HG03432 (cell line): ENCODE measurements around the gene ANKUB1.
A peak's percentile ranks its signal among the peaks of the same experiment; 100 is the strongest.
"Not testable (repeated sequence)": the region's sequence is repeated elsewhere in the genome, so short reads cannot be mapped to it uniquely, and the experiment has no call there.

Experiments used
- ATAC-seq: cut with Tn5 transposase; IDR thresholded peaks from one replicate; pipeline ENCODE4 v1.9.1; 2021; ENCODE audit warnings: mild to moderate bottlenecking, moderate library complexity; ENCODE audit not compliant: unreplicated experiment

The ANKUB1 gene, protein sequence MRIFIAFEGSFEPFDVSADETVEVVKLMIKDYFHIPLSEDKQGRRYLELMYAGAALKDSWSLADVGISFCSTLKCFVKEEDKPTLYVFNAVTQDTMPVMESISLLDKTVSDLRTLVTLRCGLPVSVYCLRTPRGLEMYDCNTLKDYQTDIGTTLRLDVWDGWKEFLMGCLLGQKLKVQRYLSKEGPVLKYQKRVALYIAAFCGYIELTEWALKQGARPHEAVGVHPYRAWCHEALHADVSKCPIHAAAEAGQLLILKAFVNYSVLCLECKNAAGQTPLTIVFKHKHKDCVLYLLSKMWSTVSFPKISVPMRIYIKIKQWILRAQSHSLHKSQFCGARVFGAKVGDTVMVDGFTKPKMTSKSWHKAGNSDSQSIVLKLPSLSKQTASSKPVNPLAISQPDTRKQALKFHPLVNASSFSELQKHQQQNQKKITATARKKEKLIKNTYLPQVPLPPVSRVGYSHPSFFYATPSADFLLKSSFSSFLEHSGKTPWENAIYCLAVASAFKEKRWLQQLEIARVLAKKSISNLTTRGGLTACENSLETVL

DNA sequence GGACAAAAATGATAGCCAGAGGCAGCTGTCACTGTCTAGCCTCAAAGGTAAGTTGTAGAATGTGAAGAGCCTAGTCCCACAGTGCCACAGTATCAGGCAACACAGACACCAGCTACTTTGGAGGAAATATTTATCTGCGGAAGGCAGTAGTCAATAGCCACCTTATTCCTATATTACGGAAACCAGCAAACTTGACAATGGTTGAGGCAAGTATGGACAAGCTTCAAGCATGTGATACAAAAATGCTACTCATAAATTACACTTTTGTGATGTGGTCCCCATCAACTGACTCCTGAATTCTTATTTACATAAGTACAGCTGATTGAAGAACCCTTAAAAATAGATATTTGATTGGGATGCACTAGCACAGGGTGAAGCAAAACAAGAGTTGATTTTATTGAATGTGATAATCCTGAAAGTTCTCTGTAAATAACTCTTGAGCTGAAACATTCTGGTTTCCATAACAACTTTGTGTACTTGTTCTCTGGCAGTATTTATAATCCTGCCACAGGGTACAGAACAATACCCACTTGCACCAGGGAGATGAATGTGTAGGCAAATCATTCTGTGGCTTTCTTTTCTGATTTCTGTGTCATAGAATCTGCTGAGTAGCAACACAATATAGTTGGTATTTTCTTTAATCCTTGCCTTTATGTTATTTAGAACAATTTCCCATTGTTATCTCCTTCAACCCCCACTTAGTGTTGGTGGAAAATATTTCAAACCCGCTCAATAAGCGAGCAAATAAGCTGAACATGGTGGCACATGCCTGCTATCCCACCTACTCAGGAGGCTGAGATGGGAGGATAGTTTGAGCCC is at the start of gene ANKUB1:
Gene ANKUB1 (minus strand): TSS at position 103 of the 819 bp plus-strand sequence. CDS start 188 bp downstream, outside the sequence.
- no peak for ATAC-seq

DNA sequence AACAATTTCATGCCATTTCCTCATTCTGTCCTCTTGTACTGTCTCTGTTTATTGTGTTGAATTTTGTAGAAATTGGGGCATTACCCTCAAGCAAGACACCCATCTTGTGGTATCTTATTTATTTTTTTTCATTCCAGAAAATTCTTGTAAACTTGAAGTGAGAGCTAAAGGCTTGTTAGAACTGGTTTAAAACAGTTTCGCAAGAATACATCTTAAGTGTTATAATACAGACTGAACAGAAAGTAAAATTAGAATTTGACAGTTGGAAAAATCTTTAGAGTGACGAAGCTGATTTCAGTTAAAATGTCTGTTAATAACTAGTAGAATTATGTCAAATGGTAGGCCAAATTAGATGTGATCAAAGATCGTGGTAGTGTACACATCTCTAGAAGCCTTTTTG is 47.5 kb upstream of the ANKUB1 start:
- no peak for ATAC-seq

GRCh38 chr3:149839469-149839868 is 47.1 kb upstream of the ANKUB1 start:
- not testable (repeated sequence) for ATAC-seq

DNA sequence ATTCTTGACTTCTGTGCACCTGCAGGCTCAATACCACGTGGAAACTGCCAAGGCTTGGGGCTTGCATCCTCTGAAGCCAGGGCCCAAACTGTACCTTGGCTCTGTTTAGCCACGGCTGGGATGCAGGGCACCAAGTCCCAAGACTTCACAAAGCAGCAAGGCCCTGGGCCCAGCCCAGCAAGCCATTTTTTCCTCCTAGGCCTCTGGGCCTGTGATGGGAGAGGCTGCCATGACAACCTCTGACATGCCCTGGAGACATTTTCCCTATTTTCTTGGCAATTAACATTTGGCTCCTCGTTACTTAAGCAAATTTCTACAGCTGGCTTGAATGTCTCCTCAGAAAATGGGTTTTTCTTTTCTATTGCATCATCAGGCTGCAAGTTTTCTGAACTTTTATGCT is 46.1 kb upstream of the ANKUB1 start:
- ATAC-seq, result not testable (repeated sequence)

DNA sequence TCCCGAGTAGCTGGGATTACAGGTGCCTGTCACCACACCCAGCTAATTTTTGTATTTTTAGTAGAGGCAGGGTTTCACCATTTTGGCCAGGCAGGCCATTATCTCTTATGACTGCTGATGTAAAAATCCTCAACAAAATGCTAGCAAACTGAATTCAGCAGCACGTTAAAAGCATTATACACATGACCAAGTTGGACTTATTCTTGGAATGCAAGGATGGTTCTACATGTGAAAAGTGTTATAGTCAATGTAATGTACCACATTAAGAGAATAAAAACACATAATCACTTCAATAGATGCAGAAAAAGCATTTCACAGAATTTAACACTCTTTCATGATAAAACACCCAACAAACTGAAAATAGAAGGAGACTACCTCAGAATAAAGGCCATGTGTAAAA is 40.9 kb upstream of the ANKUB1 start:
- ATAC-seq, result no peak

- no peak for ATAC-seq
Measured at GRCh38 chr3:149832086-149832485, 39.7 kb upstream of the ANKUB1 start.

DNA sequence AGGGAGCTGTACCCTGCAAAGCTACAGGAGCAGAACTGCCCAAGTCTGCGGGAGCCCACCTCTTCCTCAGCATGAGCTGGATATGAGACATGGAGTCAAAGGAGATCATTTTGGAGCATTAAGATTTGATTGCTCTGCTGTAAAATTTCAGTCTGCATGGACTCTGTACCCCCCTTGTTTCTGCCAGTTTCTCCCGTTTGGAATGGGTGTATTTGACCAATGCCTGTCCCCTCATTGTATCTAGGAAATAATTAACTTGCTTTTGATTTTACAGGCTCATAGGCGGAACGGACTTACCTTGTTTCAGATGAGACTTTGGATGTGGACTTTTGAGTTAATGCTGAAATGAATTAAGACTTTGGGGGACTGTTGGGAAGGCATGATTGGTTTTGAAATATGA is 39.0 kb upstream of the ANKUB1 start:
- ATAC-seq, result no peak

DNA sequence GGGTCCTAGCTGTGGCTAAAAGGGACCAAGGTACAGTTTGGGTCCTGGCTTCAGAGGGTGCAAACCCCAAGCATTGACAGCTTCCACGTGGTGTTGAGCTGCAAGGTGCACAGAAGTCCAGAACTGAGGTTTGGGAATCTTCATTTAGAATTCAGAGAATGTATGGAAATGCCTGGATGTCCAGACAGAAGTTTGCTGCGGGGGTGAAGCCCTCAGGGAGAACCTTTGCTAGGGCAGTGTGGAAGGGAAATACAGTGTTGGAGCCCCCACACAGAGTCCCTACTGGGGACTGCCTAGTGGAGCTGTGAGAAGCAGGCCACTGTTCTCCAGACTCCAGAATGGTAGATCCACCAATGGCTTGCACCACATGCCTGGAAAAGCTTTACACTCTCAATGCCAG is 38.5 kb upstream of the ANKUB1 start:
- no peak for ATAC-seq

GRCh38 chr3:149829631-149830030 is 37.3 kb upstream of the ANKUB1 start:
- ATAC-seq, result not testable (repeated sequence)

- no peak for ATAC-seq
Measured at GRCh38 chr3:149828390-149828789, 36.0 kb upstream of the ANKUB1 start.

GRCh38 chr3:149826636-149827035 is 34.3 kb upstream of the ANKUB1 start:
- ATAC-seq, result no peak

DNA sequence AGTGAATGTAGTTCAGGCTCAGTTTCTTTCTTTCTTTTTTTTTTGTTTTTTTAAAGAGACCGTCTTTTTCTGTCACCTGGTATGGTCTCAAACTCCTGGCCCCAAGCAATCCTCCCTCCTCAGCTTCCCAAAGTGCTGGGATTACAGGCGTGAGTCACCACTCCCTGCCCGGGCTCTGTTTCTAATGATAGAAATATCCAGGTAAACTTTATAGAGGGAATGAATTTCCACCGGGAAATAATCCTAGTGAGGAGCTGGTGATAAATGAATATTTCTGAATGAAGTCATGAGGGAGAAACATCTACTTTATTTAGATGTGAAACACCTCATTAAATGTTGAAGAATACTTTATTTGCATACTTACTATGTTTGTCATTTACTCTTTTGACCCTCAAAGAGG is 27.8 kb upstream of the ANKUB1 start:
- no peak for ATAC-seq

- ATAC-seq, result no peak
Measured at GRCh38 chr3:149819432-149819831, 27.1 kb upstream of the ANKUB1 start.

DNA sequence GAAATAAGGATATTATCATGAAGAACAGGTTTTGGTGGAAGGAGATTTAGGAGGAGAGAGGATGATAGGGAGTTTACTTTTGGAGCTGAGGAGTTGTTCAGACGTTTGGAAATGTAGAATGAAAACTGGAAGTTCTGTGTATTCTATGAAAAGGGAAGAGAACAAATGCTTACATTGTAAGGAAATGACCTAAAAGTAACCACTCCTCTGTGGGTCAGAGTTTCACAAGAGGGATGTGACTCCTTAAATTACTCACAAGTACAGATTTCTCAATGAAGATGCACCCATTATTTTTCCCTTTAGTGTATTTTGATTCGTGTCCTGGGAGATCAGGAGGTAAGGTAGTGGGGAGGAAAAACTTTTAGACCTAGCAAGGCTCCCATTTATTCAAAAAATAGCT is 24.6 kb upstream of the ANKUB1 start:
- ATAC-seq, result no peak

DNA sequence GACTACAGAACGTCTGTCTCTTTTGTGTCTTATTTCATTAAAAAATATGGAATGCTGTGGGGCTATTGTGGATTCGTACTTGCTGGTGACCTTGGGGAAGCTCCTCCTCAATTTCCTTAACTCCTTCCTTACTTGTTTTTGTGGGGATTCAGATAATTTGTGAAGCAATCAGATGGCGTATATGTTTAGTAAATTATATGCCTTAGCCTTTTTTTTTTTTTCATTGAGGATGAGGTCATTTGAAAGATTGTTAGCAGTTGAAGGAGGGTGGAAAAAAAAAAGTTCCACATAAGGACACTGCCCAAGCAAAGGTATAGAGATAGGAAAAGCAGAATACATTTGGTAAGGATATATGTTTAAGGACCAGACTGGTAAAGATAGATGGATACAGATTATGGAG is 24.0 kb upstream of the ANKUB1 start:
- no peak for ATAC-seq

- no peak for ATAC-seq
Measured at GRCh38 chr3:149815728-149816127, 23.4 kb upstream of the ANKUB1 start.

- ATAC-seq, result no peak
Measured at GRCh38 chr3:149815321-149815720, 23.0 kb upstream of the ANKUB1 start.

- ATAC-seq, result peak; percentile 20
Measured at GRCh38 chr3:149813367-149814281, 21.3 kb upstream of the ANKUB1 start.

- ATAC-seq, result peak; percentile 93
Measured at GRCh38 chr3:149812606-149813366, 20.4 kb upstream of the ANKUB1 start, which contains the start of gene RNF13. Gene RNF13 (plus strand): TSS chr3:149813215. CDS start chr3:149846027, 32,812 bp downstream.

- ATAC-seq, result no peak
Measured at GRCh38 chr3:149812165-149812605, 19.8 kb upstream of the ANKUB1 start.
